SK-N-MC (cell line): ENCODE results near the gene DUSP22.

Source experiments
- DNase-seq: peaks from one replicate; pipeline ENCODE4 v3.0.0-alpha.2; 2011; ENCODE audit warnings: low read depth, low spot score
- H3K27ac ChIP-seq: fragments of 200-600 bp; sonication (generic); 2 replicates; pipeline ENCODE4 v1.5.1; 2016; ENCODE audit warnings: mixed run types
- H3K36me3 ChIP-seq: fragments of 200-600 bp; sonication (generic); 2 replicates; pipeline ENCODE4 v1.6.1; 2017; ENCODE audit warnings: antibody characterized with exemption, low read length, mixed read lengths; ENCODE audit not compliant: insufficient read depth
- H3K4me3 ChIP-seq: fragments of 200-600 bp; sonication (generic); 2 replicates; pipeline ENCODE4 v1.5.1; 2016
- H3K9ac ChIP-seq: fragments of 200-600 bp; sonication (generic); 2 replicates; pipeline ENCODE4 v1.8.0; 2017; ENCODE audit warnings: mixed run types, mixed read lengths; ENCODE audit not compliant: insufficient read length
- H3K9me3 ChIP-seq: fragments of 200-600 bp; sonication (generic); 2 replicates; pipeline ENCODE4 v1.6.1; 2017; ENCODE audit warnings: low read depth, mild to moderate bottlenecking, antibody characterized with exemption, low read length, moderate library complexity, mixed read lengths
- EZH2 ChIP-seq: fragments of 200-600 bp; sonication (generic); IDR thresholded peaks from one replicate; pipeline ENCODE4 v1.6.1; 2017; ENCODE audit warnings: antibody characterized with exemption
- FOXP2 ChIP-seq: optimal IDR thresholded peaks from 2 replicates; pipeline ENCODE3; 2011; ENCODE audit warnings: mild to moderate bottlenecking, moderate library complexity; ENCODE audit not compliant: insufficient read depth; ENCODE audit errors: extremely low read length, control extremely low read depth
- POLR2AphosphoS5 ChIP-seq: IDR thresholded peaks from 2 replicates; pipeline ENCODE4 v1.6.1; 2012; ENCODE audit warnings: mild to moderate bottlenecking, low read depth, low read length, borderline replicate concordance

Gene DUSP22

GRCh38 chr6:340991-341827 is 48.9 kb downstream of the DUSP22 start:
- no peaks in the 10 kb centered on the region for H3K9me3 ChIP-seq
- no peak overlapping the region for H3K4me3 ChIP-seq

GRCh38 chr6:341914-342831 is 49.9 kb downstream of the DUSP22 start:
- DNase-seq, result no peak
- no peak overlapping the region for H3K4me3 ChIP-seq
- H3K9me3 ChIP-seq, result no peaks in the 10 kb centered on the region
- no peak overlapping the region for H3K27ac ChIP-seq
- TF ChIP-seq EZH2, result no peak
- TF ChIP-seq POLR2AphosphoS5, result no peak
- no peak for TF ChIP-seq FOXP2
- H3K36me3 ChIP-seq, result no peaks in the 10 kb centered on the region
- no peak overlapping the region for H3K9ac ChIP-seq

More at GRCh38 chr6:340991-341827, 48.9 kb downstream of the DUSP22 start:
- no peak overlapping the region for H3K9ac ChIP-seq
- TF ChIP-seq EZH2 (no peak), POLR2AphosphoS5 (no peak), FOXP2 (no peak)
- no peak overlapping the region for H3K27ac ChIP-seq
- no peak for DNase-seq
- H3K36me3 ChIP-seq, result no peaks in the 10 kb centered on the region

- Histone ChIP-seq H3K4me3 (no peak overlapping the region), H3K36me3 (no peaks in the 10 kb centered on the region), H3K9ac (no peak overlapping the region), H3K27ac (no peak overlapping the region), H3K9me3 (no peaks in the 10 kb centered on the region)
- TF ChIP-seq EZH2 (no peak), POLR2AphosphoS5 (no peak), FOXP2 (no peak)
- DNase-seq, result no peak
These were observed 50.5 kb downstream of the DUSP22 start for GRCh38 chr6:342832-343179.

- Histone ChIP-seq H3K9ac (no peak overlapping the region), H3K27ac (no peak overlapping the region)
- TF ChIP-seq FOXP2 (no peak), EZH2 (no peak), POLR2AphosphoS5 (no peak)
These were observed 51.1 kb downstream of the DUSP22 start for GRCh38 chr6:343226-343935.

GRCh38 chr6:343960-344815 is 51.9 kb downstream of the DUSP22 start:
- Histone ChIP-seq H3K9ac (no peak overlapping the region), H3K4me3 (no peak overlapping the region), H3K36me3 (no peaks in the 10 kb centered on the region), H3K9me3 (no peaks in the 10 kb centered on the region), H3K27ac (no peak overlapping the region)
- TF ChIP-seq FOXP2, result no peak
- no peak for TF ChIP-seq POLR2AphosphoS5
- no peak for TF ChIP-seq EZH2
- DNase-seq, result no peak

More at GRCh38 chr6:343226-343935, 51.1 kb downstream of the DUSP22 start:
- H3K4me3 ChIP-seq, result no peak overlapping the region
- H3K9me3 ChIP-seq, result no peaks in the 10 kb centered on the region
- no peak for DNase-seq
- no peaks in the 10 kb centered on the region for H3K36me3 ChIP-seq

- TF ChIP-seq POLR2AphosphoS5, result no peak
- no peak for TF ChIP-seq EZH2
- TF ChIP-seq FOXP2, result no peak
- H3K27ac ChIP-seq, result no peak overlapping the region
- H3K4me3 ChIP-seq, result no peak overlapping the region
- no peak for DNase-seq
- H3K9ac ChIP-seq, result no peak overlapping the region
- H3K36me3 ChIP-seq, result no peaks in the 10 kb centered on the region
- no peaks in the 10 kb centered on the region for H3K9me3 ChIP-seq
These were observed 52.6 kb downstream of the DUSP22 start for GRCh38 chr6:344816-345340.

- no peak for DNase-seq
These were observed 53.6 kb downstream of the DUSP22 start for GRCh38 chr6:345747-346385.

More at GRCh38 chr6:345747-346385, 53.6 kb downstream of the DUSP22 start:
- H3K9me3 ChIP-seq, result no peaks in the 10 kb centered on the region
- no peak overlapping the region for H3K4me3 ChIP-seq
- TF ChIP-seq POLR2AphosphoS5, result no peak
- TF ChIP-seq FOXP2, result no peak
- no peak for TF ChIP-seq EZH2
- H3K27ac ChIP-seq, result no peak overlapping the region
- no peak overlapping the region for H3K9ac ChIP-seq
- H3K36me3 ChIP-seq, result no peaks in the 10 kb centered on the region
